ENCODE data around the gene HAUS8. TPM values are rescaled to one million over a fixed set of nuclear protein-coding genes. Genes with fewer than 3 reads are reported as not detected.
A peak's percentile ranks its signal among the peaks of the same experiment; 100 is the strongest.

HAUS8 gene
- total RNA-seq, 1 donor from 2014 or later: 9.1 TPM

- Mint-ChIP-seq H3K27me3 (ENCODE audit: unreplicated experiment) (peaks cover 4% of the 10 kb centered on the region), H3K27ac (ENCODE audit: unreplicated experiment) (no peak overlapping the region)
Measured at GRCh38 chr19:17103177-17103576, 27.9 kb upstream of the HAUS8 start.

GRCh38 chr19:17101686-17102628 is 26.7 kb upstream of the HAUS8 start:
- Mint-ChIP-seq H3K4me1 (ENCODE audit: low read depth, unreplicated experiment) (peaks cover 3% of the 10 kb centered on the region), H3K4me3 (ENCODE audit: unreplicated experiment) (no peak overlapping the region), H3K27me3 (ENCODE audit: unreplicated experiment) (peaks cover 4% of the 10 kb centered on the region), H3K27ac (ENCODE audit: unreplicated experiment) (no peak overlapping the region), H3K36me3 (ENCODE audit: unreplicated experiment) (peaks cover 10% of the 10 kb centered on the region), H3K9me3 (ENCODE audit: unreplicated experiment) (peaks cover 2% of the 10 kb centered on the region)
- DNase-seq: no peak
- TF ChIP-seq CTCF (IDR thresholded peaks at IDR 0.05; ENCODE audit: partially characterized antibody, unreplicated experiment): no peak

More at GRCh38 chr19:17103177-17103576, 27.9 kb upstream of the HAUS8 start:
- TF ChIP-seq CTCF (IDR thresholded peaks at IDR 0.05; ENCODE audit: partially characterized antibody, unreplicated experiment): peak; percentile 71
- H3K36me3 Mint-ChIP-seq (ENCODE audit: unreplicated experiment): peaks cover 10% of the 10 kb centered on the region
- peaks cover 2% of the 10 kb centered on the region for H3K9me3 Mint-ChIP-seq (ENCODE audit: unreplicated experiment)
- DNase-seq: peak; percentile 60
- no peak overlapping the region for H3K4me3 Mint-ChIP-seq (ENCODE audit: unreplicated experiment)
- H3K4me1 Mint-ChIP-seq (ENCODE audit: low read depth, unreplicated experiment): peaks cover 2% of the 10 kb centered on the region

- H3K9me3 Mint-ChIP-seq (ENCODE audit: unreplicated experiment): peaks cover 2% of the 10 kb centered on the region
- H3K27me3 Mint-ChIP-seq (ENCODE audit: unreplicated experiment): no peaks in the 10 kb centered on the region
- peaks cover 2% of the 10 kb centered on the region for H3K4me1 Mint-ChIP-seq (ENCODE audit: low read depth, unreplicated experiment)
- peak overlapping the region; percentile 14 for H3K27ac Mint-ChIP-seq (ENCODE audit: unreplicated experiment)
- TF ChIP-seq CTCF (IDR thresholded peaks at IDR 0.05; ENCODE audit: partially characterized antibody, unreplicated experiment): no peak
- peaks cover 10% of the 10 kb centered on the region for H3K36me3 Mint-ChIP-seq (ENCODE audit: unreplicated experiment)
- DNase-seq: no peak
- no peak overlapping the region for H3K4me3 Mint-ChIP-seq (ENCODE audit: unreplicated experiment)
Measured at GRCh38 chr19:17098326-17098725, 23.1 kb upstream of the HAUS8 start.

DNA sequence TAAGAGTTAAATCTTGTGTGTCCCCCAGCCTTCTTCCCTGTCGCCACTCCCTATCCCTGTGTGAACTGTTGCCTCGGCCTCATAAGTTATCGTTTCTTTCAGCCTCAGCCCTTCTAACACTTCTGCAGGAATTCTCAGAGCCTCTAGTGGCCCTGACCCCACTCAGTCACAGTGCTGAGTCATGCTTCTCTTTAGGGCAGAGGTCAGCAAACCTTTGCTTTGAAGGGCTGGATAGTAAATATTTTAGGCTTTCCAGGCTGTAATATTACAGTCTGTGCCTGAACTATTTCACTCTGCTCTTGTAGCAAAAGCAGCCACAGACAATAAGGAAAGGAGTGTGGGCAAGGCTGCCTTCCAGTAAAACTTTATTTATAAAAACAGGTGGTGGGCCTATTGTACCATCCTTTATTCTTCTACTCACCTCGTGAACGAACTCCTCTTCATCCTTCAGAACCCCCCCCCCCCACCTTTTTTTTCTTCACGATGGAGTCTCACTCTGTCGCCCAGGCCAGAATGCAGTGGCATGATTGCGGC is 22.4 kb upstream of the HAUS8 start:
- H3K27ac Mint-ChIP-seq (ENCODE audit: unreplicated experiment): no peak overlapping the region
- H3K36me3 Mint-ChIP-seq (ENCODE audit: unreplicated experiment): peaks cover 5% of the 10 kb centered on the region
- DNase-seq: no peak
- no peak for TF ChIP-seq CTCF (IDR thresholded peaks at IDR 0.05; ENCODE audit: partially characterized antibody, unreplicated experiment)
- no peak overlapping the region for H3K4me3 Mint-ChIP-seq (ENCODE audit: unreplicated experiment)
- peaks cover 2% of the 10 kb centered on the region for H3K9me3 Mint-ChIP-seq (ENCODE audit: unreplicated experiment)
- H3K27me3 Mint-ChIP-seq (ENCODE audit: unreplicated experiment): no peaks in the 10 kb centered on the region
- peaks cover 2% of the 10 kb centered on the region for H3K4me1 Mint-ChIP-seq (ENCODE audit: low read depth, unreplicated experiment)

All from glutamatergic neuron (in vitro differentiated cells).